ENCODE measurements around the gene POLR3E.

- TF ChIP-seq ZNF274 (IDR thresholded peaks at IDR 0.05; ENCODE audit: low read depth, low read length): no peak
- TF ChIP-seq YY1 (IDR thresholded peaks at IDR 0.05; ENCODE audit: insufficient read depth, insufficient read length): no peak
Measured at GRCh38 chr16:22333457-22333994, 36.3 kb downstream of the POLR3E start.

Measured in NT2/D1 (cell line).